SH-SY5Y (cell line): ENCODE results near the gene PRG2.

Experiments used
- GATA2 ChIP-seq: IDR thresholded peaks from 2 replicates; pipeline ENCODE4 v1.6.1; 2011; ENCODE audit warnings: mild to moderate bottlenecking, low read depth, low read length
- GATA3 ChIP-seq: IDR thresholded peaks from 2 replicates; pipeline ENCODE4 v1.6.1; 2011; ENCODE audit warnings: low read depth, mild to moderate bottlenecking, low read length, moderate library complexity

PRG2 gene

GRCh38 chr11:57408771-57409170, 18.3 kb upstream of the PRG2 start:
- no peak for TF ChIP-seq GATA3
- no peak for TF ChIP-seq GATA2

- TF ChIP-seq GATA3 (no peak), GATA2 (no peak)
These were observed 17.6 kb upstream of the PRG2 start for GRCh38 chr11:57407941-57408475.

- no peak for TF ChIP-seq GATA3
- no peak for TF ChIP-seq GATA2
These were observed 16.8 kb upstream of the PRG2 start for GRCh38 chr11:57407010-57407920.

GRCh38 chr11:57406337-57406904, 16.0 kb upstream of the PRG2 start:
- TF ChIP-seq GATA2 (no peak), GATA3 (no peak)

GRCh38 chr11:57405271-57405860, 14.9 kb upstream of the PRG2 start:
- no peak for TF ChIP-seq GATA3

- TF ChIP-seq GATA3 (no peak), GATA2 (no peak)
These were observed 13.3 kb upstream of the PRG2 start for GRCh38 chr11:57403802-57404147.

- TF ChIP-seq GATA2: no peak
- TF ChIP-seq GATA3: no peak
These were observed 11.9 kb upstream of the PRG2 start for GRCh38 chr11:57402188-57403002.

- TF ChIP-seq GATA2: no peak
- TF ChIP-seq GATA3: no peak
These were observed 9.6 kb upstream of the PRG2 start for GRCh38 chr11:57399972-57400578.

GRCh38 chr11:57399221-57399620, 8.8 kb upstream of the PRG2 start:
- no peak for TF ChIP-seq GATA3
- TF ChIP-seq GATA2: no peak

- no peak for TF ChIP-seq GATA2
- TF ChIP-seq GATA3: no peak
These were observed 7.0 kb upstream of the PRG2 start for GRCh38 chr11:57397394-57397990.

GRCh38 chr11:57396744-57397143, 6.3 kb upstream of the PRG2 start:
- TF ChIP-seq GATA3 (no peak), GATA2 (no peak)

GRCh38 chr11:57395905-57396623, 5.6 kb upstream of the PRG2 start:
- TF ChIP-seq GATA3 (no peak), GATA2 (no peak)
